ENCODE measurements around the gene EXOSC9.

EXOSC9 gene

DNA sequence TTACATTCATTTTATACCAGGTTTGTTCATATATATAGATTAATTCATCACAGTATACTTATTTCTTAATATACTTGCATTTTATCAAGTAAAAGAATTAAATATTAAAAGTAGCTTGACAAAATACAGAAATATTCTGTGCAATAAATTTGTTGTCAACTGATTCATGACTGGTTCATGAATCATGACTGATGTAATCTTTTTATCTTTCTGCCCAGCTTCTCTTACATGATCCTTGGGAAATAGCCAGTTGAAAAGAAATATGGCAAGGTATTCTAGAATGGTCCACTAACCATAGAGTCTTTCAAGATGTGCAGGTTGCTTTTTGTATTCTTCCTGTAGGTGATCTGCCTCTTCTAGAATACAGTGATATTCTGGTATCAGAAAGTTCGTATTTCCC, 26.7 kb downstream of the EXOSC9 start:
- DNase-seq, result no peak

DNA sequence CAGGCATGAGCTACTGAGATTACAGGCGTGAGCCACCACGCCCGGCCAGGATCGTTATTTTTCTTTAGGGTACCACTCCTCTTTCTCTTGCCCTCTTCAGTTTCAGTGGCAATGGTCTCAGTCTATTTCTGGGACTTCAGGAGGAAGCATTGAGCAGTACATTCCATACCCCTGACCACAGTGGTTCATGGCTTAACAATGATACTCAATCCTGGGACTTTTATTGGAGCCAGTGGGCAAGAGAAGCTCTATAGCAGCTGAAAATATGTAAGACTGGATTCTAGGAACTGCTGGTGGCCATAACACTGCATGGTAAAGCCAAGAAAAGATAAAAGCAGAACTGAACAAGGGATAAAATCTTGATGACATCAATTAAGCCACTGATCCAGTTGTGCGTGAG, 28.4 kb downstream of the EXOSC9 start:
- no peak for DNase-seq

DNA sequence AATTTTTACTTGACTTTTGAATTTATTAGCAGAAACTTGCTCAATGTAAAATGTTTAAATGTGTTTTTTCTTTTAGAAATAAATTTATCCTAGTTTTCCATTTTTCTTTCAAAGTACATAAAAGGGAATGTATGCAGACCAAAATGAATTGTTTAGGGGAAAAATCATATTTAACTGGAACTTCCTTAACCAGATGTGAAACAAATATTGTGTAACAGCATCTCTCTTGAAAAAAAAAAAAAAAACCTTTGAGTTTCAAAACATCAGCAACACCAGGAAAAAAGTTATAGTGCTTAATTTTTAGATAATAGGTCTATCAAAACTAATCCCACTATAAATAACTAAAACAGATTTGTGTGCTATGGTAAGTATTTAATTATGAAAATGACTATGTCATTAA, 37.0 kb downstream of the EXOSC9 start:
- DNase-seq, result no peak

DNA sequence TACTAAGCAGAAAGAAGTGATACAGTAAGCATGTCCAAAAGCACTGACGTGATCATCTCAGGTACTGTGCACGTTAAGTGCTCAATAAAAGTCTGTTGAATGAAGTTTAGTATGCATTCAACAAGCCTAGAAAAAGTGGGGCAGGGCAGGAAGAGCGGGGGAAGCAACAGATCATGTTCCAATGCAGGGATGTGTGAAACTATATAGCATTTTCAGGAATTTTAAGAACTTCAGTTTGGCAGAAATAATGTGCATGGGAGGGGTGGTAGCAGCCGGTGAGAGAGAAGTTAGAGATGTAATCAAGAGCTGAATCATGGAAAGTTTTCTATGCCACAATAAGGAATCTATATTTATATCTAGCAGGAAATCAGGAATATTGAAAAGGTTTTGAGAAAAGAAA, 41.7 kb downstream of the EXOSC9 start:
- DNase-seq, result no peak

DNA sequence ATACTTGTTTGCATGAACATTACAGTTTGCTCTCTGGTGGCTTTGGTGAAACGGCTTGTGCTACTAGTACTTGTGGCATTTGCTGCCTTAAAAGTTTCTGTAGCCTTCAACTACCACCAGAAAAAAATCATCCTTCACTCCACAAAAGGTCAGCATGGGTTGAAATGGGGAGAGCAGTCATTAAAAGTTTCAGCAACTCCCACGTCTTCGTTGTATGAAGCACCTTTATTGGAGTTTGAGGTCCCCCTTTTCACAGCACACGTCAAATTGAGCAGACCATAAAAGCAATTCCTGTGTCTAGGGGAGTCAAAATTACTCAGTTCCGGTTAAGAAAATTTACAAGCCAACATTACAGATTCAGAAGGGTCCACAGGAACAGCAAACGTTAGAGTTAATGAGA, 45.5 kb downstream of the EXOSC9 start:
- no peak for DNase-seq

DNA sequence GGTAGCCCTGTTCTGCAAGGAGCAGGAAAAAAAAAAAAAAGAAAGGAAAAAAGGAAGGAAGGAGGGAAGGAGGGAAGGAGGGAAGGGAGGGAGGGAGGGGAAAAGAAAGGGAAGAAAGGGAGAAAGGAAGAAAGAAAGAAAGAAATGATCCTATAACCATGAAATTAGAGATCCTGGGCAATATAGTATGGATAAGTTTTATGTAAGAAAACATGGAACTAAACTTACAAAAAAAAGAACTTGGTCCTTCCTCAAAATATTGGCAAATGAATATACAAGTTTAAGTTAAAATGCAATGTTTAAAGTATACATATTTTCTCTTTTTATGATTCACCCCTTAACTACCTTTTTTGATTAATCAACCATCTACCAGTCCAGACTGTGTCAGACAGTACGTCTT, 50.2 kb downstream of the EXOSC9 start:
- no peak for DNase-seq

DNA sequence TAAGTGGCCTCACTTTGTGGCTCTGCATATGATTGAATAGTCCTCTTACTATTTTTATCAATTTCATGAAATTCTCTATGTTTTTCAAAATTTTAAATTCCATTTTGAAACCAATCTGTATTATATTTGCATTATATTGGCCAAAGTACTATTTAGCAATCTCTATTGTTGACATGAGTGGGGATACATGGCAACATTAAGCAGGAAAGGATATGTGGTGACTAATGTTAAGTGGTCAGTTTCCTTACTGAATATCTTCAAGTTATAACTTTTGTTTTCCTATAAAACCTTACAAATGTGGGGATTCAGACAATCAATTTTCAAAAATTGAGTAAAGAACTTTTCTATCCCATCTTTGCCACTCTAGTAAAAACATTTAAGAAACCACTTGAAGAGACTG, 59.0 kb downstream of the EXOSC9 start:
- no peak for DNase-seq

DNA sequence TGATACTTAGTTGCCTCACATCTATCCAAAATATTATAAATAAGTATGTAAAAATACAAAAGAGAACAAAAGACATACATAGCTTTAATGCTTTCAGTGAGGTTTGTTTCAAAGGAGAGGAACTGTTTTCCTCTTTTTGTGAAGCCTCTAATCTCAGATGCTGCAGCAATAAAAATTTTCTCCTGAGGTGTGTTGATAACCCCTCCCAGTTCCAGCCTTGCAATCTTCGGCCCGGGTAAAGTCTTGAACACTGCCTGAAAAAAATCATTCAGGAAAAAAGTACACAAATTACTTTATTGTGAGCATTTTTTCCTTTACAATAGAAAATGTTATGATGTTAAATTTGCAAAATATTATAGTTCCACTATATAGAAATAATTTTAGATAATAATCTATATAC, 60.3 kb downstream of the EXOSC9 start:
- no peak for DNase-seq

DNA sequence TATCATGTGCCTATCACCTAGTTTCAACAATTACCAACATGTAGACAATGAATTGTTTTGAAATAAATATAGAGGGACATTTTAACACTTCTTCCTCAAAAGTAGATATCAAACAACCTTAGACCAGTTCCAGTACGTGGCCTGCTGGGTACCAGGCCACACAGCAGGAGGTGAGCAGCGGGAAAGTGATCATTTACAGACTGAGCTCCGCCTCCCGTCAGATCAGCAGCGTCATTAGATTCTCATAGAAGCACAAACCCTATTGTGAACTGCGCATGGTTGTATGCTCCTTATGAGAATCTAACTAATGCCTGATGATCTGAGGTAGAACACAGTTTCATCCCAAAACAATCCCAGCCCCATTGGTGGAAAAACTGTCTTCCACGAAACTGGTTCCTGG, 62.7 kb downstream of the EXOSC9 start:
- DNase-seq, result peak; percentile 35

Measured in NCI-H2227 treated with DMSO at 0.1 percent for 48 hours (cell line).